ENCODE data around the gene ID2. TPM values are rescaled to one million over a fixed set of nuclear protein-coding genes. Genes with fewer than 3 reads are reported as not detected.
A peak's percentile ranks its signal among the peaks of the same experiment; 100 is the strongest.

ID2 gene
- total and polyA plus RNA-seq, 2 of the 13 experiments (the other 11 are each of a cell fraction or from before 2014, with no cell fraction given) = 214 to 719 TPM

- TF ChIP-seq ATF6 (CRISPR knock-in tag; conservative IDR thresholded peaks at IDR 0.05) (no peak), RAD21 (CRISPR knock-in tag; IDR thresholded peaks at IDR 0.05) (peak; percentile 31; the same call in 1 of the 2 replicates), ZC3H13 (CRISPR knock-in tag; IDR thresholded peaks at IDR 0.05) (no peak), POLR2AphosphoS5 (IDR thresholded peaks at IDR 0.05; ENCODE audit: low read depth, low read length) (no peak), ZNF724P (CRISPR knock-in tag; IDR thresholded peaks at IDR 0.05; ENCODE audit: borderline replicate concordance) (no peak; the same call in 1 of the 2 replicates), ZNF446 (CRISPR knock-in tag; IDR thresholded peaks at IDR 0.05) (no peak), RFX5 (IDR thresholded peaks at IDR 0.05; ENCODE audit: low read depth, low read length) (no peak), ZSCAN5A (CRISPR knock-in tag; IDR thresholded peaks at IDR 0.05; ENCODE audit: borderline replicate concordance) (no peak), ZFP36 (IDR thresholded peaks at IDR 0.05; ENCODE audit: borderline replicate concordance, low read depth, low read length, partially characterized antibody) (no peak), RXRB (CRISPR knock-in tag; IDR thresholded peaks at IDR 0.05; ENCODE audit: borderline replicate concordance) (peak; percentile 98), ZBTB33 (CRISPR knock-in tag; IDR thresholded peaks at IDR 0.05) (peak; percentile 44; the same call in 1 of the 2 replicates), ZNF891 (CRISPR knock-in tag; IDR thresholded peaks at IDR 0.05) (no peak), ZNF768 (CRISPR knock-in tag; IDR thresholded peaks at IDR 0.05) (no peak), ZNF136 (CRISPR knock-in tag; IDR thresholded peaks at IDR 0.05; ENCODE audit: low read depth) (0 out of 2 replicates have a peak, but pooled peaks have one; percentile 81), KLF13 (CRISPR knock-in tag; IDR thresholded peaks at IDR 0.05) (no peak), ZNF333 (CRISPR knock-in tag; IDR thresholded peaks at IDR 0.05; ENCODE audit: borderline replicate concordance) (no peak), RNF2 (conservative IDR thresholded peaks at IDR 0.05; ENCODE audit: low read depth) (no peak), MIER3 (CRISPR knock-in tag; IDR thresholded peaks at IDR 0.05; ENCODE audit: borderline replicate concordance) (no peak; the same call in 1 of the 2 replicates), ATF7 (IDR thresholded peaks at IDR 0.05) (no peak), ATF7 (CRISPR knock-in tag; IDR thresholded peaks at IDR 0.05) (no peak), TBL1XR1 (IDR thresholded peaks at IDR 0.05; ENCODE audit: borderline replicate concordance, low read length, partially characterized antibody) (no peak), RCOR2 (CRISPR knock-in tag; IDR thresholded peaks at IDR 0.05) (peak; percentile 84; the same call in 1 of the 2 replicates), SETDB1 (CRISPR knock-in tag; IDR thresholded peaks at IDR 0.05; ENCODE audit: borderline replicate concordance) (0 out of 2 replicates have a peak, but pooled peaks have one; percentile 28), THAP7 (CRISPR knock-in tag; IDR thresholded peaks at IDR 0.05) (no peak), HNRNPUL1 (IDR thresholded peaks at IDR 0.05; ENCODE audit: low read depth, low read length) (no peak)
Measured at GRCh38 chr2:8656160-8656641, 25.7 kb upstream of the ID2 start (continued).

All from HepG2 (cell line).